A673 (cell line): Measurements from ENCODE around the gene CNTN3. TPM values are rescaled to one million over a fixed set of nuclear protein-coding genes. Genes with fewer than 3 reads are reported as not detected.

Experiments
- BruUV-seq: library from RNA; stranded (reverse); fragments of 400-500 nt; replicated peaks from 2 replicates; lab custom pipeline; 2021; lab: Mats Ljungman, UMichigan
- CTCF ChIA-PET: fragments of 300-600 bp; sonication (Branson Sonifier 250); formaldehyde crosslinking; loops from one replicate; lab custom pipeline; 2022; ENCODE audit warnings: antibody characterized with exemption; lab: Charles Lee
- POLR2A ChIA-PET: fragments of 300-600 bp; sonication (Branson Sonifier 250); formaldehyde crosslinking; loops from one replicate; lab custom pipeline; 2022; ENCODE audit warnings: antibody characterized with exemption; ENCODE audit not compliant: low non-redundant PET; lab: Charles Lee
- DNase-seq: peaks from one replicate; pipeline ENCODE4 v3.0.0-alpha.2; 2015; ENCODE audit warnings: low spot score
- H3K27ac ChIP-seq: fragments of 200-600 bp; sonication (generic); 2 replicates; pipeline ENCODE4 v1.5.1; 2016; ENCODE audit warnings: mixed run types, low read depth, mild to moderate bottlenecking, mixed read lengths, antibody characterized with exemption, low read length; ENCODE audit not compliant: poor library complexity, severe bottlenecking
- H3K27me3 ChIP-seq: fragments of 200-600 bp; sonication (generic); replicated peaks from 2 replicates; pipeline ENCODE4 v1.6.1; 2017; ENCODE audit warnings: mixed run types, low read depth, mild to moderate bottlenecking, mixed read lengths, antibody characterized with exemption, low read length; ENCODE audit not compliant: insufficient read depth, poor library complexity
- H3K36me3 ChIP-seq: fragments of 200-600 bp; sonication (generic); 2 replicates; pipeline ENCODE4 v1.6.1; 2016; ENCODE audit warnings: mixed run types, mild to moderate bottlenecking, mixed read lengths, antibody characterized with exemption, low read length; ENCODE audit not compliant: insufficient read depth, poor library complexity, severe bottlenecking
- H3K4me1 ChIP-seq: fragments of 200-600 bp; sonication (generic); 2 replicates; pipeline ENCODE4 v1.6.1; 2017; ENCODE audit warnings: mixed run types, mild to moderate bottlenecking, mixed read lengths, antibody characterized with exemption, low read length; ENCODE audit not compliant: insufficient read depth, poor library complexity, severe bottlenecking
- H3K4me3 ChIP-seq: fragments of 200-600 bp; sonication (generic); 2 replicates; pipeline ENCODE4 v1.5.1; 2016; ENCODE audit warnings: low read depth, mixed run types, mild to moderate bottlenecking, mixed read lengths, low read length; ENCODE audit not compliant: poor library complexity, severe bottlenecking
- H3K9me3 ChIP-seq: fragments of 200-600 bp; sonication (generic); 2 replicates; pipeline ENCODE4 v1.6.1; 2016; ENCODE audit warnings: mixed run types, low read depth, mild to moderate bottlenecking, mixed read lengths, antibody characterized with exemption, low read length; ENCODE audit not compliant: poor library complexity, severe bottlenecking
- EZH2 ChIP-seq: fragments of 200-600 bp; sonication (generic); IDR thresholded peaks from 2 replicates; pipeline ENCODE4 v1.6.1; 2017; ENCODE audit warnings: borderline replicate concordance, low read depth, mild to moderate bottlenecking, mixed read lengths, antibody characterized with exemption, low read length; ENCODE audit not compliant: poor library complexity, severe bottlenecking
- intact Hi-C: fragments of 100-400 bp; cut with micrococcal nuclease; formaldehyde crosslinking; loops from one replicate; pipeline ENCODE4 v1.10.0; 2022; ENCODE audit not compliant: unreplicated experiment
- total RNA-seq: library from RNA; stranded (reverse); gene quantifications from 2 replicates; pipeline ENCODE4 v1.2.3, GENCODE V29; 2021
- TF ChIP-seq, protein P1 (sequence below): fragments of 300-800, 200-600 bp; sonication (generic); conservative IDR thresholded peaks from 2 replicates; pipeline ENCODE4 v1.5.1; 2017; ENCODE audit warnings: low read depth, mild to moderate bottlenecking, antibody characterized with exemption, low read length, moderate library complexity, mixed read lengths

The CNTN3 gene
- total RNA-seq, 1 experiment from 2014 or later: 2.6 TPM

DNA sequence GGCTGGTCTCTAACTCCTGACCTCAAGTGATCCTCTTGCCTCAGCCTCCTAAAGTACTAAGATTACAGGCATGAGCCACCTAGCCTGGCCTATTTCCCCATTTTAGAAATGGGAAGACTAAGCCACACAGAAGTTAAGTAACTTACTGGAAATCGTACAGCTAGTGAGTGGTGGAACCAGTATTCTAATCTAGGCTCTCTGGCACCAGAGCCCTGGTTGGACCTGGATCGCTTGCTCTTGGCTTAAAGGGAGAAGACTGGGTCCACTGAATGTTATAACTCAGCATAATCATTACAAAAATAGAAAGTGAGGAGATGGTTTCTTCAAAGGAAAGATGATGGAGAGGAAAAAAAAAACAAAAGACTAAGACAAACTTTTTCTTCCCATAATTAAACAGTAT lies 37.4 kb upstream of the CNTN3 start:
- no peak for DNase-seq
- Histone ChIP-seq H3K27me3 (no peaks in the 10 kb centered on the region), H3K27ac (no peak overlapping the region), H3K4me3 (no peak overlapping the region), H3K4me1 (no peaks in the 10 kb centered on the region), H3K9me3 (no peaks in the 10 kb centered on the region), H3K36me3 (no peaks in the 10 kb centered on the region)
- BruUV-seq: no TSS peak
- ChIA-PET POLR2A (no interaction called here), CTCF (no interaction called here)
- TF ChIP-seq, protein P1, sequence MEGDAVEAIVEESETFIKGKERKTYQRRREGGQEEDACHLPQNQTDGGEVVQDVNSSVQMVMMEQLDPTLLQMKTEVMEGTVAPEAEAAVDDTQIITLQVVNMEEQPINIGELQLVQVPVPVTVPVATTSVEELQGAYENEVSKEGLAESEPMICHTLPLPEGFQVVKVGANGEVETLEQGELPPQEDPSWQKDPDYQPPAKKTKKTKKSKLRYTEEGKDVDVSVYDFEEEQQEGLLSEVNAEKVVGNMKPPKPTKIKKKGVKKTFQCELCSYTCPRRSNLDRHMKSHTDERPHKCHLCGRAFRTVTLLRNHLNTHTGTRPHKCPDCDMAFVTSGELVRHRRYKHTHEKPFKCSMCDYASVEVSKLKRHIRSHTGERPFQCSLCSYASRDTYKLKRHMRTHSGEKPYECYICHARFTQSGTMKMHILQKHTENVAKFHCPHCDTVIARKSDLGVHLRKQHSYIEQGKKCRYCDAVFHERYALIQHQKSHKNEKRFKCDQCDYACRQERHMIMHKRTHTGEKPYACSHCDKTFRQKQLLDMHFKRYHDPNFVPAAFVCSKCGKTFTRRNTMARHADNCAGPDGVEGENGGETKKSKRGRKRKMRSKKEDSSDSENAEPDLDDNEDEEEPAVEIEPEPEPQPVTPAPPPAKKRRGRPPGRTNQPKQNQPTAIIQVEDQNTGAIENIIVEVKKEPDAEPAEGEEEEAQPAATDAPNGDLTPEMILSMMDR: no peak
- no peak for TF ChIP-seq EZH2
- intact Hi-C loops: no loop called here

DNA sequence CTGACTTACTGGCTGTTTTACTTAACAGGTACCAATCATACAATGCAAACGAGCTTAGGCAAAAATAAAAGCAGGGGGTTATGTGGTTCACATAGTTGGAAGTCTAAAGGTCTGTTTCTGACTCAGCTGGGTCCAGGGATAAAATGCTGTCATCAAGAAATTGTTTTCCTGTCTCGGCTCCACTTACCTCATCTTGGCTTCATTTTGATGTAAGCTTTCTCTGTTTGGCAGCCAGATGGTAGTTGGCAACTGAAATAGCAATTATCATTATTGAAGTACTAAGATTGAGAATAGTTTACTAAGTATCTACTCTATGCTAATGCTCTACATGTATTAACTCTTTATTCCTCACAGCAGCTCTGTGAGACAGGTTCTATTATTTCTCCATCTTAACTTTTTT lies 36.8 kb upstream of the CNTN3 start:
- Histone ChIP-seq H3K36me3 (no peaks in the 10 kb centered on the region), H3K27me3 (no peaks in the 10 kb centered on the region), H3K9me3 (no peaks in the 10 kb centered on the region), H3K27ac (no peak overlapping the region), H3K4me3 (no peak overlapping the region), H3K4me1 (no peaks in the 10 kb centered on the region)
- CTCF ChIA-PET: no interaction called here
- TF ChIP-seq EZH2: no peak
- TF ChIP-seq, protein P1: no peak
- BruUV-seq: no TSS peak
- POLR2A ChIA-PET: no interaction called here
- DNase-seq: no peak
- intact Hi-C loops: no loop called here

DNA sequence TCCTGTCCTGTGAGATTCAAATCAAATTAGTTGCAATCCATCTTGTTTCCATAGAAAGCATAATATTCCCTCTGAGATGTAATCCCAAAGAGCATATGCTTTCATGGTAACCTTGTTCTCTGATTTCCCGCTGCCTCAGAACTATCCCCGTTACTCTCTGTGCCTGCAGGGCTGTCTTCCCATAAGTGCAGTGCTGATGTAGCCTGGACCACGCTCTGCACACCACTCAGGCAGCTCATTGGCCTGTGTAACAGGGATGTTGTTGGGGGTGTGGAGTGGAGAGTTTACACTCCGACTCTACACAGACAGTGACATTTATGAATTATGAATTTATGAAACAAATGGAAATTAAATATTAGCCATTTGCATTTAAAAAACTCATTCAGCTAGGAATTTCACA lies 33.6 kb upstream of the CNTN3 start:
- H3K36me3 ChIP-seq: no peaks in the 10 kb centered on the region
- intact Hi-C loops: no loop called here
- BruUV-seq: no TSS peak
- no peak overlapping the region for H3K27ac ChIP-seq
- TF ChIP-seq, protein P1: no peak
- TF ChIP-seq EZH2: no peak
- H3K9me3 ChIP-seq: no peaks in the 10 kb centered on the region
- POLR2A ChIA-PET: no interaction called here
- no peak for DNase-seq
- CTCF ChIA-PET: no interaction called here
- no peaks in the 10 kb centered on the region for H3K27me3 ChIP-seq
- H3K4me1 ChIP-seq: no peaks in the 10 kb centered on the region
- H3K4me3 ChIP-seq: no peak overlapping the region
